Measurements from ENCODE around the gene LRRIQ4. TPM values are rescaled to one million over a fixed set of nuclear protein-coding genes. Genes with fewer than 3 reads are reported as not detected.

Gene LRRIQ4
- total RNA-seq, 1 donor from 2014 or later, result not detected

DNA sequence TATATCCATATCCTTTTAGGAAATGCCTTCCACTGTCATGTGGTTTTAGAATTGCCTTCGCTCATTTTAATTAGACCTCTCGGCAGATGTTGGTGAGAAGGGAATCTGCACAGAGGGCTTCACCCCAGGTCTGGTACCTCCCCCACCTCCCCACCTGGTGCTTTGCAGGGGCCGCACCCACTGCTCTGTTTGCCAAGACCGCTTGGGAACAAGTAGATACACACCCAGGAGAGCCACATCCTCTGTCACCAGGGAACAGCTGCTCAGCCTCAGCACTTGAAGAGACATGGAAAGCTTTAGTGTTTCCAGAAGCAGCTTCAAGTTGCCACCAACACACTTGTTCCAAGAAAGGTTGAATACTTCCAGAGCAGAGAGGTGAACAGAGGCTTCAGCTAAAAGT, 35.2 kb downstream of the LRRIQ4 start:
- no peaks in the 10 kb centered on the region for H3K27me3 Mint-ChIP-seq (ENCODE audit: low read depth, unreplicated experiment)
- FAIRE-seq, result no peak
- no peaks in the 10 kb centered on the region for H3K36me3 Mint-ChIP-seq (ENCODE audit: low read depth, unreplicated experiment)
- H3K4me1 ChIP-seq (ENCODE audit: insufficient read depth, low read length), result no peaks in the 10 kb centered on the region
- no peaks in the 10 kb centered on the region for H3K79me2 ChIP-seq (ENCODE audit: insufficient read depth, low read length)
- no peak overlapping the region for H3K9ac ChIP-seq (ENCODE audit: low read length)
- no peaks in the 10 kb centered on the region for H3K27me3 ChIP-seq (ENCODE audit: insufficient read depth, low read length)
- H3K36me3 ChIP-seq (ENCODE audit: insufficient read depth, low read length), result no peaks in the 10 kb centered on the region
- peaks cover 16% of the 10 kb centered on the region for H3K4me1 Mint-ChIP-seq (ENCODE audit: low read depth, unreplicated experiment)
- H2AFZ ChIP-seq (ENCODE audit: low read depth, low read length), result no peak overlapping the region
- TF ChIP-seq, protein P1, sequence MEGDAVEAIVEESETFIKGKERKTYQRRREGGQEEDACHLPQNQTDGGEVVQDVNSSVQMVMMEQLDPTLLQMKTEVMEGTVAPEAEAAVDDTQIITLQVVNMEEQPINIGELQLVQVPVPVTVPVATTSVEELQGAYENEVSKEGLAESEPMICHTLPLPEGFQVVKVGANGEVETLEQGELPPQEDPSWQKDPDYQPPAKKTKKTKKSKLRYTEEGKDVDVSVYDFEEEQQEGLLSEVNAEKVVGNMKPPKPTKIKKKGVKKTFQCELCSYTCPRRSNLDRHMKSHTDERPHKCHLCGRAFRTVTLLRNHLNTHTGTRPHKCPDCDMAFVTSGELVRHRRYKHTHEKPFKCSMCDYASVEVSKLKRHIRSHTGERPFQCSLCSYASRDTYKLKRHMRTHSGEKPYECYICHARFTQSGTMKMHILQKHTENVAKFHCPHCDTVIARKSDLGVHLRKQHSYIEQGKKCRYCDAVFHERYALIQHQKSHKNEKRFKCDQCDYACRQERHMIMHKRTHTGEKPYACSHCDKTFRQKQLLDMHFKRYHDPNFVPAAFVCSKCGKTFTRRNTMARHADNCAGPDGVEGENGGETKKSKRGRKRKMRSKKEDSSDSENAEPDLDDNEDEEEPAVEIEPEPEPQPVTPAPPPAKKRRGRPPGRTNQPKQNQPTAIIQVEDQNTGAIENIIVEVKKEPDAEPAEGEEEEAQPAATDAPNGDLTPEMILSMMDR (IDR thresholded peaks at IDR 0.05; ENCODE audit: insufficient read depth, low read depth, low read length), result no peak
- TF ChIP-seq EZH2 (IDR thresholded peaks at IDR 0.05; ENCODE audit: insufficient read depth, low read length), result no peak
- H4K20me1 ChIP-seq (ENCODE audit: insufficient read depth, low read length), result no peaks in the 10 kb centered on the region
- H3K4me3 ChIP-seq (ENCODE audit: insufficient read depth, low read depth, low read length), result no peak overlapping the region
- no peak overlapping the region for H3K4me2 ChIP-seq (ENCODE audit: low read length)
- no peaks in the 10 kb centered on the region for H3K9me3 Mint-ChIP-seq (ENCODE audit: unreplicated experiment)
- no peak overlapping the region for H3K4me3 Mint-ChIP-seq (ENCODE audit: unreplicated experiment)
- H3K27ac ChIP-seq (ENCODE audit: low read depth, low read length), result no peak overlapping the region
- H3K27ac Mint-ChIP-seq (ENCODE audit: unreplicated experiment), result peak overlapping the region; percentile 20
- H3K9me3 ChIP-seq (ENCODE audit: insufficient read depth, low read depth, low read length), result no peaks in the 10 kb centered on the region
- no peak for DNase-seq (ENCODE audit: low read depth)

DNA sequence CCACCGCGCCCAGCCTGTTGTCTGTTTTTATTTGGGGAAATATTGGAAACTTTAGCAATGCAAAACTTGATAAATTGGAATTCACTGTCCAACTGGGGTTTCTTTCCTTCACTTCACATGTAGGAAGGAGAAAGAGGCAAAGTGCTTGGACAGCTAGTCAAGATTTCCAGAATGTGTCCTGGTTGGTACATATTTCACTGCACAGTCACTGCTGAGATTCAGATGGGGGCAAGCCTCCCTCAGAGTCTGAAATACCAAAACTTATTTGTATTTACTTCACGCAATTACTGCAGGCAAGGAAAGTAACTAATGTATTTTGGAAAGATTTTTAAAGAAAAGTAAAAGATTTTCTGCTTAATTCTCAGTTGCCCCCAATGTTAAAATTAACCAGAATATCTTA, 36.1 kb downstream of the LRRIQ4 start:
- no peaks in the 10 kb centered on the region for H3K79me2 ChIP-seq (ENCODE audit: insufficient read depth, low read length)
- H3K27ac Mint-ChIP-seq (ENCODE audit: unreplicated experiment), result no peak overlapping the region
- H3K4me3 Mint-ChIP-seq (ENCODE audit: unreplicated experiment), result no peak overlapping the region
- no peak overlapping the region for H3K4me2 ChIP-seq (ENCODE audit: low read length)
- H2AFZ ChIP-seq (ENCODE audit: low read depth, low read length), result no peak overlapping the region
- no peaks in the 10 kb centered on the region for H4K20me1 ChIP-seq (ENCODE audit: insufficient read depth, low read length)
- TF ChIP-seq, protein P1 (IDR thresholded peaks at IDR 0.05; ENCODE audit: insufficient read depth, low read depth, low read length), result no peak
- TF ChIP-seq EZH2 (IDR thresholded peaks at IDR 0.05; ENCODE audit: insufficient read depth, low read length), result no peak
- no peak overlapping the region for H3K9ac ChIP-seq (ENCODE audit: low read length)
- H3K36me3 Mint-ChIP-seq (ENCODE audit: low read depth, unreplicated experiment), result no peaks in the 10 kb centered on the region
- H3K9me3 Mint-ChIP-seq (ENCODE audit: unreplicated experiment), result no peaks in the 10 kb centered on the region
- H3K36me3 ChIP-seq (ENCODE audit: insufficient read depth, low read length), result no peaks in the 10 kb centered on the region
- peaks cover 4% of the 10 kb centered on the region for H3K27me3 Mint-ChIP-seq (ENCODE audit: low read depth, unreplicated experiment)
- H3K4me1 ChIP-seq (ENCODE audit: insufficient read depth, low read length), result no peaks in the 10 kb centered on the region
- no peak overlapping the region for H3K4me3 ChIP-seq (ENCODE audit: insufficient read depth, low read depth, low read length)
- no peak for DNase-seq (ENCODE audit: low read depth)
- peaks cover 16% of the 10 kb centered on the region for H3K4me1 Mint-ChIP-seq (ENCODE audit: low read depth, unreplicated experiment)
- no peaks in the 10 kb centered on the region for H3K9me3 ChIP-seq (ENCODE audit: insufficient read depth, low read depth, low read length)
- no peak for FAIRE-seq
- H3K27me3 ChIP-seq (ENCODE audit: insufficient read depth, low read length), result no peaks in the 10 kb centered on the region
- no peak overlapping the region for H3K27ac ChIP-seq (ENCODE audit: low read depth, low read length)

DNA sequence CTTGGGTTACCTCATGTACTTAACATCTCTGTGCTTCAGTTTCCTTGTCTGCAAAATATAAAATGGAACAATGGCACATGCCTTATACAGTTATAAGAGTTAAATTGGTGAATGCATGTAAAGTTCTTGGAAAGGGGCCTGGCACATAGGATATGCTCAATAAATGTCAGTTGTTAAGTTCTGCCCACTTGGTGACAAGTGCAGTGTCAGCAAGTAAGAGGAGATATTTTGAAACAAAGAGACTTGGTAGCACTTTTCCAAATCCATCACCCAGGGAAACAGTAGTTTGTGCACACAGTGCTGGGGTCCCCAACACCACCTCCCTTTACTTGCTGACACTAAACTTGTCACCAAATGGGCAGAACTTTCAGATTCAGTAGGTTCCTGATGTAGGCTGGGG, 37.9 kb downstream of the LRRIQ4 start:
- H3K36me3 Mint-ChIP-seq (ENCODE audit: low read depth, unreplicated experiment), result no peaks in the 10 kb centered on the region
- H3K9me3 Mint-ChIP-seq (ENCODE audit: unreplicated experiment), result no peaks in the 10 kb centered on the region
- TF ChIP-seq, protein P1 (IDR thresholded peaks at IDR 0.05; ENCODE audit: insufficient read depth, low read depth, low read length), result no peak
- no peak for TF ChIP-seq EZH2 (IDR thresholded peaks at IDR 0.05; ENCODE audit: insufficient read depth, low read length)
- no peak overlapping the region for H3K4me3 ChIP-seq (ENCODE audit: insufficient read depth, low read depth, low read length)
- H3K4me1 ChIP-seq (ENCODE audit: insufficient read depth, low read length), result no peaks in the 10 kb centered on the region
- no peak for DNase-seq (ENCODE audit: low read depth)
- H3K9ac ChIP-seq (ENCODE audit: low read length), result no peak overlapping the region
- H3K4me3 Mint-ChIP-seq (ENCODE audit: unreplicated experiment), result no peak overlapping the region
- H3K36me3 ChIP-seq (ENCODE audit: insufficient read depth, low read length), result no peaks in the 10 kb centered on the region
- no peak overlapping the region for H3K27ac Mint-ChIP-seq (ENCODE audit: unreplicated experiment)
- H3K4me1 Mint-ChIP-seq (ENCODE audit: low read depth, unreplicated experiment), result peaks cover 16% of the 10 kb centered on the region
- no peak for FAIRE-seq
- peaks cover 8% of the 10 kb centered on the region for H3K27me3 Mint-ChIP-seq (ENCODE audit: low read depth, unreplicated experiment)
- H3K79me2 ChIP-seq (ENCODE audit: insufficient read depth, low read length), result no peaks in the 10 kb centered on the region
- H2AFZ ChIP-seq (ENCODE audit: low read depth, low read length), result no peak overlapping the region
- no peaks in the 10 kb centered on the region for H3K9me3 ChIP-seq (ENCODE audit: insufficient read depth, low read depth, low read length)
- H3K27me3 ChIP-seq (ENCODE audit: insufficient read depth, low read length), result no peaks in the 10 kb centered on the region
- H3K4me2 ChIP-seq (ENCODE audit: low read length), result no peak overlapping the region
- no peaks in the 10 kb centered on the region for H4K20me1 ChIP-seq (ENCODE audit: insufficient read depth, low read length)
- no peak overlapping the region for H3K27ac ChIP-seq (ENCODE audit: low read depth, low read length)

Data from astrocyte (in vitro differentiated cells and primary cell).